HS-5 (cell line): ENCODE results near the gene CDH23.

Experiments used
- DNase-seq: peaks from one replicate; pipeline ENCODE4 v3.0.0-alpha.2; 2012; ENCODE audit warnings: low read depth

CDH23 gene

DNA sequence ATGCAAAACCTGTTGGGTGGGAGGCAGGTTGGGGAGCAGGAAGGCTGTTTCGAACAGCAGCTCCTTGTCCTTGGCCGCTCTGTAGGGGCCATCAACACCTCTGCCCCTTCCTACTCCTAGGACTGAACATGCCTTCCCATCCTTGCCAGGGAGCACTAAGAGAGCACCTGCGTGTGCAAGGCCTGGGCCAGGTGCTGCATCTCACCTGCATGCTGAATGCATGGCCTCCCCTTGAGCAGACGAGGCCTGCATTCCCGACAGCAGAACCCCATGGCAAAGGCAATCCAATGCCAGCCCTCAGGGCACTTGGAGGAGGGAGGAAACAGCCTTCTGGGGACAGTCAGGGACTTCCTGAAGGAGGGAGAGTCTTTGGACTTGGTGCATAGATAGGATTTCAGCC, 365.6 kb downstream of the CDH23 start:
- DNase-seq: no peak

DNA sequence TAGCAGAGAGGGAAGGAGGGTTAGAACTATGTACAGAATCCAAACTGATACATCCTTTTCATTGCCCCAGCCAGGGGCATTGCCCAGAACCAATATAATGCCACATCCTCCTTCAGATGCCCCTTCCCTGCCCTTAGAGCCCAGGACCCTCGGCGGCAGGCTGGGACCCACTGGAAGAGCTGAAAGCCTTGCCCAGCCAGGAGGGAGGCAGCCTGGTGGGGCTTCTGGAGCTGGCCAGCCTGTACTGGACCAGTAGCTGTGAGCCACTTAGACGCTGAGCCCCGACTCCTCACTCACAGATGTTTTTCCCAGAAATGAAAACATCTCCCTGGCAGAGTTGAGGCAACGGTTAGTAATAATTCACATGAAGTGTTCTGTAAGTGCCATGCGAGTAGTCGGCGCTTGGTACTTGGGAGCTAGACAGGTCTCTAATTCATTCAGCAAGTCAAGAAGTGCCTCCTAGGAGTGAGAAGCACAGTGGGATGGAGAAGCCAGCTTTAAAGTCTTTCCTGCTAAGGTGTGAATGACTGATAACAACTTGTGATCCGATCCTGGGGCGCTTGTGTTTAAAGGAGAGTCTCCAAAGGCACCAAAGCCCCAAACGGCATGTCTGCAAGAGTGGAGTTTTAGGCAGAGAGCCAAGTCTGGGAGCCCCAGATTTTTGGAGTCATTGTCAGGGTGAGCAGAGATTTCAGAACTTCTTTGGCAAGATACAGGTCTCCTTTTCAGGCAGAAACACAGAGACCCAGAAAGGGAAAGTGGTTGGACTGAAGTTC, 366.8 kb downstream of the CDH23 start:
- DNase-seq: no peak

DNA sequence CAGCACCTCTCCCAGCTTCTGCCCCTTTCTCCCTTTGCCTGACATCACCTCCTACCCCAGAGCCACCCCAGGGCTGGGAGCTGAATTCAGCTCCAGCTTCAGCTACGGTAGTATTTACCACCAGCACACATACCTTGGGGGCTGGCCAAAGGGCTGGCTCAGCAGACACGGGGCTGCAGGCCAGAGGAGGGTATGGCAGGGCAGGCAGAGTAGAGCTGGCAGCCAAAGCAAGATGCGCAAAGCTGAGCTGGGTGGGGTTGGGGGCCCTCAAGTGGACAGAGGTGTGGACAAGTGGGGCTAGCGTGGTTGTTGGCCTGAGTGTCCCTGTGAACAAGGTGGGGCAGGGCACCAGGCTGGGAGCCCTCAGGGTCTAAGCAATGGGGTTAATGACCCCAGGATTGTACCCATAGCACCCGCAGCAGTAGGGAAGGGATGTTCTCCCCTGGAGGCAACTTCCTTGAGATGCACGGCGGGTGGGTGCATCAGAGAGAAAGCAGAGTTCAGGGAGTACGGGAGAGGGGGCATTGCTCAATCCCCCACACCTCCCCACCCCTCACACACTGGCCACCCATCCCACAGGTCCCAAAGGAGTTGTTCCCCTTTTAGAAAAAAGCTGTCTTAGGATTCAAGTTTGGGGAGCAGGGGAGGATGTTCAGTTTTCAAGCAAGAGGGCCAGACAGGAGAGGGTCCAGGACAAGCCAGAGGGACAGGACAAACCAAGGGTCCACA, 368.6 kb downstream of the CDH23 start:
- no peak for DNase-seq

DNA sequence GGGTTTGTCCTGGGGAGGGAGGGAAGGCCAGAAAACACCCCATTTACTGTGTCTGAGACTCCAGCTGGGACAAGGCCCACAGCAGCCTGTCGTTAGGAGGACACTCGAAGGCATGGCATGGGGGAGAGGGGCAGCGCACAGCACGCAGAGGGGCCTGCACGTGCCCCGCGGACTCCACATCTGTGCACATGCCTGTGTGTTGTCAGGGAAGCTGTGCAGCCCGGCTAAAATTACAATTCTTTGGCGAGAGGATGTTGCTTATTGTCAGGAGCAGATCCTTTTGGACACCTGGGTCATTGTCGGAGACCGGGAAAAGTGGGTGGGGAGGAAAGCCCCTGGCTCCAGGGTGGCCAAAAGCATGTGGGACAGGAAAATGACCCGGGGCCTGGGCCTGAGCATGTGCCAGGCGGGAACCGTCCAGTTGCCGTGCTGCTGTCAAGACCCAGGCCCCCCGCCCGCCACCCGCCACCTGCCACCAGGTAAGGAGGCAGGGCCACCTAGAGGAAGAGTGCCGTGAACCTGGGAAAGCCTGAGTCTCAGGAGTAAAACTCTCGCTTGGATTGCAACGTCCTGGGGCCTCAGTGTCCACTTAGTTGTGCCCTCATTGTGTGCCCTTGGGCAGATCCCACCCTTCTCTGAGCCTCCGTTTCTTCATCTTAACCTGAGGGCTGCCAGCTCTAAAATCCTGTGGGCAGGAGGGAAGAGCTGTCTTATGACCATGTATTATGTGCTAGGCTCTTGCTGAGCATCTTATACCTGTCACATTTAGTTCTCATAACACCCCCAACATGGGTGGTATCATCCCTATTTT, 369.4 kb downstream of the CDH23 start:
- no peak for DNase-seq

DNA sequence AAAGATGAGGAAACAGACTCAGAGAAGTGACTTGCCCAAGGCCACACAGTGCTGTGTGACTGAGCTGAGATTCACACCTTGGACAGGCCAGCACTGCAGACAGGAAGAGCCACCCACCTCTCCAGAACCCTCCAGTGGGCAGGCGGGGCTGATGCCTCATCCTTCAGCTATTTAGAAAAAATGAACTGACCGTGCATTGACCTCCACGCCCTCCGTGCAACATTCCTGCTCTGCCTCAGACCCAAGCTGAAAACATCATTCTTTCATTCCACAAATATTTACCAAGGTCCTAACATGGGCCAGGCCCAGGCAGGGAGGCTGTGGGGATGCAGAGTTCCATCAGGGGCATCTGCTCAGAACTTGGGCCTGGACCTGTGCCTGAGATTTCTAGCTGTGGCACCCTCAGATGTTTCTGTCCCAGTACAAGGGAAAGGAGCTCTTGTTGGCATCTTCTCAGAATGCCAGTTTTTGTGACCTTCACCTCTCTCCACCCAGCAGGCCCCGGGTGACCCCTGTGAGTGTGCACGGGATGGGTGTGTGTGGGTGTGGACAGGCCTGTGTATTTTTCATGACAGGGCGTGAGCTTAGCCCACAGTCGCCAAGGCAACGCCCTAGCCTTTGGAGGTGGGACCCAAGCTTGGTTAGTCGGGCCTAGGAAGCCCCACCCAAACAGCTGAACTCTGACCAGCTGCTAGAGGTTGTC, 370.1 kb downstream of the CDH23 start:
- DNase-seq: peak; percentile 93

DNA sequence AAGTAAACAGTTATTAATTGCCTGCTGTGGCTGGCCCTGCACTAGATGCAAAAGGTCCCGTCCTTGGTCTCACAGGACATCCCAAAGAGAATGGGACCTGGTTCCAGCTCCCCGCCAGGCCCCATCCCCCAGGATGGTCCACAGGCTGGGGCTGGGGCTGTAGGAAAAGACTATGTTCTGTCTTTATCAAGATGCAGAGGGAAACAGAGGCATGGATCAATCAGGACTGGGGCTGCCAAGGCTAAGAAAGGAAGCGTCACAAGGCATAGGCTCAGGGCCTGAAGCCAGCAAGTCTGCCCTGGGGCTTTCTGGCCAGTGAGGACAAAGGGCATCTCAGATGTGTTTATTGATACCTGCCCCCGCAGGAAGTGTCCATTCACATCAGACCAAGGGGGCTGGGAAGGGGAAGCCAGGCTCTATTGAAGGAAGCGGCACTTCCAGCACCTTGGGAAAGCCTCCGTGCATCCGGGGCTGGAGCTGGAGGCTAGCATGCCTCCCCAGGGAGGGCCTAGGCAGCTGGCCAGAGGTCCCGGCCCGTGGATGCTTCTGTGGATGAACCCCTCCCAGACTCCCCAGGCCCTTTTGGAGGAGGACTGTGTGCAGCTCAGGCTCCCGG, 370.8 kb downstream of the CDH23 start:
- DNase-seq: no peak

DNA sequence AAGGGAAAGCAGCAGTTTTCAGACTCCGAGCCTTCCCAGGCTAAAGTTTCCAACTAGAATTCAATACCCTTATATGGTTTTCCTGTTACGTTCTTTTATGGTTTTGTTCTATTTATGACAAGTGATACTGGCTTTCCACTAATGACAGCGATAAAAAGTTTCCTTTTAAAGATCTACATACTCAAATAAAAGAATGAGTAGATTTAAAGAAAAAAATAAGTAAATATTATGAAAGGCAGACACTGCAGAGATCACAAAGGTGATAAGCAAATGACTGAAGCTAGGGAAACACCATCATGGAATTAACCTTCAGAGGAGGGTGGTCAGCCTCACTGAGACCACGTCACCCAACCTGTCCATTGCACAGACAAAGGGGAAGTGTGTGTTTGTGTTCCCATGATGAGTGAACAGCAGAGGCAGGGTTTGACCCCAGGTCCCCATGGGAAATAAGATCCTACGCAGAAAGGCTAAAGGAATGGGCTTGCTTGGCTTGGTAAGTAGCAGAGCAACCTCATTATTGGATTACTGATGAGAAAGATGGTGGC, 372.6 kb downstream of the CDH23 start:
- no peak for DNase-seq

DNA sequence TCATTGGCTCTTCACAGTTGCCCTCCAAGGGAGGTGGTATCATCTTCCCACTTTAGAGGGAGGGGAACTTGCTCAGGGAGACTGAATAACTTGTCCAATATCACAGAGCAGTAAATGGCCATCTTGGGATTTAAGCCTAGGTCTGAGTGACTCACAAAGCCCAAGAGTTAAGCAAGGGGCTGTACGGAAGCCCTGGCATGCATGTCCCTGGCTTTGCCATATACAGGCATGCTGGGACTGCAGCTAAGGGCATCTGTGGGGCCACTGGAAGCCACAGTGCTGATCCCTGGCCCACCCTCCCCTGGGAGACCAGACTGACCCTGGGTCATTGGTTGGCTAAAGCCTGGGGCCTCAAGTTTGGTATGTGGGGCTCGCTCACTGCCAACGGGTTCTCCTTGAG, 373.5 kb downstream of the CDH23 start:
- DNase-seq: no peak

DNA sequence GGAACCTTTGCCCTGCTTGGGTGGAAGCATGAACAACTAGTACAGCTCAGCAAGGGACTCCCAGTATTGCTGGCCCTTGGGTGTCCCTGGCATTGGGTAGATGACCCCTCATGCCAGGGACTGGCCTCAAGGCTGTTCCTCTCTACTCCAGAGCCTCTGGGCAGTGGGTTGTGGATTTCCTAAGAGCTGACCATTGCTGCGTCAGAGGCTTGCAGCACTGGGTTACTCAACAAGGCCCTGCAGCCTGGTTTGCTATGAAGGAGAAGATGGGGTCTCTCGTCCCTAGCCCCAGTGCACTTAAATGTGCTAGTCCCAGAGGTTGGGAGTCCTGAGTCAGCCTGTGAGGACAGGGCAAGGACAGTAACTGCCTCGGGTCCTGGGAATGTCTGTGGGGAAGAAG, 374.1 kb downstream of the CDH23 start:
- no peak for DNase-seq

DNA sequence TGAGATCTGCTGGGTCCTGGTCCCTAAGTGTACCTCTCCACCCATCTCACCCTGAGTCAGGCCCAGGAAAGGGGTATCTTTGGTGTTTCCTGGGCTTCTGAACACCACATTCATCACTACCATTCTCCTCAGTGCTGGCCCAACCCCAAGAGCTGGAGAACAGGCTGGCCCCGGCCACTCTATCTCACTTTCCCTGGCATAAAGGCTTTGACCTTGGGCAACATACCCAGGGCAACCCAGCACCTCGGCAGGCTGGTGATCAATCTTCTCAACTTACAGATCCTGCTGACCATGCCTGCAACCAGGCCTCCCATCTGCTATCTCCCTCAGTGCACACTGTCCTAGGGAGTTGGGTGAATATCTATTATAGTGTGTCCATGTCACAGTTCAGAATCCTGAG, 374.5 kb downstream of the CDH23 start:
- DNase-seq: no peak

DNA sequence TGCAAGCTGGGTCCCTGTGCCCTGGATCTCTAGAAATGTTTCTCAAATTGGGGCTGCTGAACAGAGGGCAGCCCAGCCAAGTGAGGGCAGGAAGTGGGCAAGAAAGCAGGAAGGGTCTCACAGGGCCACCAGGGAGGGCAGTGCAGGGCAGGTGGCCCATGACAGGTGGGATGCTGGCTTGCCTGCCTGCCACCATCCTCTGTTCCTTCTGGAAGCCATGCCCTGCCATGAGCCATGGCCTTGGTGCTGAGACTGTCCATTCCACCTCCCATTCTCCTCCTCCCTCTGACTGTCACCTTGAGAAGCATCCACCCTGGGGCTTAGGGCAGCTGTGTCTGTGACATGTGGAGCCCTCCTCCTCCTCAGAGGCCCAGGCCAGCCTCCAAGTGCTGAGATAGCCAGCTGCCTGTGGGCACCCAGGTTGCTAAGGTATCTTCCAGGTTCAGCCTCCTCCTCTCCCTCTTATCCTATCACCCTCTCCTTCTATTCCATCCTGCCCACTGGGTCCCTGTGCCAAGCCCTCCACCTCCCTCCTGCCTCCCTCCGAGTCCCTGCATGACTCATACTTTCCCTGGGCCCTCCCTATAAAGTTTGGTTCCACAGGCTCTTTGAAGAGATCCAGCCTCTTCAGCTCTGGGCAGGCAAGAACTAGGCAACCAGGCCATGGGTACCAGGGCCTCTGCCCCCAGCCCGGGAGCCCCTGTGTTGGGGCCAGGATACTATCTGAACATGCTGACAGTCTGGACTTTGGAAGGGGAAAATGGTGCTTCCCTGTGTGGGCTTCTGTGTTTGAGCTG, 375.3 kb downstream of the CDH23 start:
- DNase-seq: no peak

DNA sequence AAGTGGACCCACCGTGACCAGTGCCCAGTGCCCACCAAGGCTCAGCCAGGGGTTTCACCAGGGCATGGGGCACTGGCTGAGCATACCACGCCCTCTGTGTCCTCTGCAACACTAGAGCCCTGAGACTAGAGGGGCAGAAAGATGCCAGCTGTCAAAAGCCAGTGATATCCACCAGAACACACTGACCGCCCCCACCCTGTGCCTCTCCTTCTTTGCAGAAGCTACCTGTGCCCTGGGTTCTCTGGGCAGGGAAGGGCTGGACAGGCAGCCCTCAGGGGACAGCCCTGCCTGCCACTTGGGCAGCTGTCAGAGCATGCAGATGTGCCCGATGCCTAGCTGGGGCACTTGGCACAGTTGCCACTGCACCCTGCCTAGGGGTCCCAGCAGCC, 376.1 kb downstream of the CDH23 start:
- DNase-seq: no peak

DNA sequence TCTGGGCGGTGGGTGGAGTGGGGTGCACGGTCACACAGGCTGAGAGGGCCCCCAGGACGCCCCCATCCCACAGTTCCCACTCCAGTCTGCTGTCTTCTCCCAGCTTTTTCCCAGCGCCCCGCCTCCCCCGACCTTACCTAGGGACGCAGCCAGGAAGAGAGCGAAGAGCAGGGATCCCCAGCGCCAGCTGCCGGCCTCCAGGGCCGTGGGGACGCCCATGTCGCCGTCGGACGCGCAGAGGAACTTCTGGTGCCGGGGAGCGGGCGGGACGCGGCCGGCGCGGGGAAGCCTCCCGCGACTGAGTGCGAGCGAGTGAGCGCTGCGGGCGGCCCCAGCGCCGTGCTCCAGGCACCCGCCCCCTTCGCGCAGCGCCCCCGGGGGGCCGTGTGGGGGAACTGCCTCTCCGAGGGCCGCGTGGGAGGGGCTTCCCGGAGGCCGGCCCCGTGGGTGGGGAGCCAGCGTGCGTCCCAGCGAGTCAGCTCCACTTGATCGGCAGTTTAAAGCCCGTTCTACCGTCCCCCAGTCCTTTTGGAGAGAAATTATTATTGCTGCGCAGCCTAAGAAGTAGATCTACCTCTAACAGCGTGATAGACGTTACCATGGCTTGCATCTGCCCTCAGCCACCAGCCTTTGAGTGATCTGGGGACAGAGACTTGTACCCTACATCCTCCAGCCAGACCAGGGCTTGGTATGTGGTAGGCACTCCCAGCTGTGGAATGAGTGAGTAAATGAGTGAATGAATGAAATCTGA, 376.7 kb downstream of the CDH23 start, which contains the start of gene VSIR:
VSIR (minus strand) TSS at position 300 of the 751 bp plus-strand sequence; CDS start at position 219, 81 bp downstream.
- DNase-seq: no peak

DNA sequence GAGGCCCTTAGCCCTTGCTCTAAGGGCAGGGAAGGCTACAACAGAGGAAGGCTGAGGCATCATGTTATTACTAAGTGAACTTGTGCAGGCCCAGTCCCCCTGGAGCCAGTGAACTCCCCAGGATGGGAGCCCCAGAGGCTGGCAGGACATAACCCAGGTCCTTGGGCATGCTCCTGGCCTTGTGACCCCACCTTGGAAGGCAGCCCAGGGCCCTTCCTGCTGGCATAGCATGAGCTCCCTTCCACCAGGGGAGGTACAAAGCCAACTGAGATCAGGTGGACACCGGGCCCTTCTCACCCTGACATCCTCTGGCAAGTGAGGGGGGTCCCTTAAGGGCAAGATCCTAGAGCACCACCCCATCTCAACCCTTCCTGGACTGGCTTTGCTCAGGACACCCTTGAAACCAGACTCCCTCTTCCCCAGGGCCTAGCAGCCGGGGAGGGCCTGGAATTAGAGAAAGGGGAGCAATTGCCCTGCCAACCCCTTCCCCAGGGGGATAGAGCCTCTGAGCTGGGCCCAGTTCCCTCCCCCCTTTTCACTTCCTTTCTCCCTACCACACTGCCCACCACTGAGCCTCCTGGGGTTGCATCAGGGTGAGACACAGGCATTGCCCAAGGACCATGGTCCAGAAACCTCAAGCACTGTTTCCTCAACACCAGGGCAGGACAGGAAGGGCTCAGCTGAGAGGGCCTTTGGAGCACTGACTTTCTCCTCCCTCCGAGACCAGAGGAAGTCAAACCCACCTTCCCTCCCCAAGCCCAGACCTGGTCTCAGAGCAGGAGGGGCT, 378.4 kb downstream of the CDH23 start:
- no peak for DNase-seq

DNA sequence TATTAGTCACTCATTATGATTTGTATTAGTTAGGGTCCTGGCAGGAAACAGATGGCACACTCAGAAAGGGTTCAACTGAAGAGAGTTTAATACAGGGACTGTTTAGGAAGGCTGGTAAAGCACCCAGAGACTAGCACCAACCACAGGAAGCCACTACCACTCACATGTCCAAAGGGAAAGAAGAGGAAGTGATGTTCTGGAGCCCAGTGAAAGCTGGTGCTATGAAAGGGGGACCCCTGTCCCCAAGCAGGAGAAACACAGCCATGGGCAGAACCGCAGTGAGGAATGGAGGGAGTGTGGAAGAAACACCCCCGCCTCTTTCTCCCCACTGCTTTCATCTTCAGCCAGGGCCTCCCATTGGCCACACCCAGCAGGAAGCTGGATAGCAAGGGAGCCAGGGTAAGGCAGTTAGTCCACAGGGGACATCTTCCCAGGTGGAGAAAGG, 379.8 kb downstream of the CDH23 start:
- no peak for DNase-seq

DNA sequence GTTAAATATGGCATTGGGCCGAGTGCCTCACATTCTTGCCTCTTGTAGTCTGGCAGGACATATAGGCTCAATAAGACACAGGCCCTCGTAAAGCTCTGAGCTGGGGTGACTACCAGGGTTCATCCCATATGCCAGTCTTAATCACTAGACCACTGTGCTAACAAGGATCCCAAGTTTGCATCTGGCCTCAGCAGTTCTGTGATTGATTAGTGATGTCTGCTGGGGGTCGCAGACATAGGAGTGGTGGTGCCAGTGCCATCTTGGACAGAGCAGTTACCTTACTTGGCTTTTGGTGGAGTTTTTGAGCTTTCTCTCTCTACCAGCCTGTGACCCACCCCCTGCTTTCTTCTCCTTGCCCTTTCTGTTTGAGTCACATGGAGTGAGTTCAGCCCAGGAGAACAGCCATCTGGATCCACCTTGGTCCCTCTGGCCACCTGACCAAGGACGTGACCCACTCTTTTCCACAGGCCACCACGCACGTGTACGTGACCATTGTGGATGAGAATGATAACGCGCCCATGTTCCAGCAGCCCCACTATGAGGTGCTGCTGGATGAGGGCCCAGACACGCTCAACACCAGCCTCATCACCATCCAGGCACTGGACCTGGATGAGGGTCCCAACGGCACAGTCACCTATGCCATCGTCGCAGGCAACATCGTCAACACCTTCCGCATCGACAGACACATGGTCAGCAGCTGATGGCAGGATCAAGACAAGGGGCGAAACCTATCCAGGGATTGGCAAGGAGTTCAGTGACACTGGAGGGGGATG, 380.7 kb downstream of the CDH23 start:
- DNase-seq: no peak

DNA sequence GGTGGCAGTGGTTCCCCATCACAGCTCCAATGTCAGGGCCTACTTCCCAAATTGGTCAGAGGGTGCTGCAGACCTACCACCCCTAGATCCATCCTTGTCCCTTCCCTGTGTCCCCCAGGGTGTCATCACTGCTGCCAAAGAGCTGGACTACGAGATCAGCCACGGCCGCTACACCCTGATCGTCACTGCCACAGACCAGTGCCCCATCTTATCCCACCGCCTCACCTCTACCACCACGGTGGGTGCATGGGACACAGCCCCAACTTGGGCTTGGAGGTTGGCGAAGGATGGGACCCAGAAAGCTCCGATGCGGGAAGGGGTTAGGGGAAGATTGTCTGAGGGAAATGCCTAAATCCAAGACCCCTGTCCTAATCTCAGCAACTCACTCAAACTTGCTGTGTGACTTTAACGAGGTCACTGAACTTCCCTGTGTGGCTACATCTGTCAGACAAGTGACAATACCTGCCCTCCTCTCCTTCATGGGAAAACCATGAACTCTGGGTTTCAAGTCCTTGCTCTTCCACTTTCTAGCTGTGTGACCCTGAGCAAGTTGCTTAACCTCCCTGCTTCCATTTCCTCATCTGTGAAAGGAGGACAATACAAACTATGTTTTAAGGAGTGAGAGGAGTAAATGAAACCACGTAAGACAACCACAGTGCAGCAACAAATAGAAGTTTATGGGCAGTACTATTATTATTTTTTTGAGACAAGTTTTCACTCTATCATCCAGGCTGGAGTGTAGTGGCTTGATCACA, 381.5 kb downstream of the CDH23 start:
- DNase-seq: no peak
